Upper lobe of left lung (tissue), 4 donors: ENCODE data around the gene UBE2E2.

Experiments
- CTCF ChIP-seq, 6 experiments: fragments of 450-650 bp in 4 of 6; fragments of 200-600 bp in 2 of 6; sonication (generic) in 2 of 6; IDR thresholded peaks; one replicate each; pipeline ENCODE4 v1.5.1; 2016 to 2019; ENCODE audit warnings: antibody characterized with exemption in 6 of 6
- EP300 ChIP-seq, 4 donors: sonication (generic); formaldehyde crosslinking; IDR thresholded peaks; one replicate each; pipeline ENCODE4 v1.5.1; 2017; ENCODE audit warnings: antibody characterized with exemption in 4 of 4, control low read depth in 2 of 4
- POLR2A ChIP-seq, 4 donors: fragments of 450-650 bp; IDR thresholded peaks; one replicate each; pipeline ENCODE4 v1.5.1; 2016 to 2017; ENCODE audit warnings: antibody characterized with exemption in 4 of 4, mild to moderate bottlenecking in 2 of 4
- POLR2AphosphoS5 ChIP-seq, 2 donors: sonication (generic); formaldehyde crosslinking; IDR thresholded peaks; one replicate each; pipeline ENCODE4 v1.5.1; 2017; ENCODE audit warnings: antibody characterized with exemption in 2 of 2

- TF ChIP-seq POLR2AphosphoS5 (IDR thresholded peaks at IDR 0.05) (no peak), CTCF (IDR thresholded peaks at IDR 0.05) (no peak), POLR2A (IDR thresholded peaks at IDR 0.05) (no peak), EP300 (IDR thresholded peaks at IDR 0.05) (no peak)
Measured at GRCh38 chr3:23519314-23520208, 316.4 kb downstream of the UBE2E2 start.
